ENCODE results near the gene SLC6A6. TPM values are rescaled to one million over a fixed set of nuclear protein-coding genes. Genes with fewer than 3 reads are reported as not detected.

Gene SLC6A6
- total RNA-seq, 1 experiment from 2014 or later: 72.6 TPM

GRCh38 chr3:14494279-14494972 lies 92.0 kb downstream of the SLC6A6 start:
- Histone ChIP-seq H3K27ac (ENCODE audit: insufficient read length, low read depth, low read length) (no peak overlapping the region), H2BK5ac (ENCODE audit: insufficient read length, low read length) (no peak overlapping the region), H2BK120ac (ENCODE audit: low read depth, low read length, poor library complexity, severe bottlenecking) (no peak overlapping the region), H2BK12ac (ENCODE audit: insufficient read length, low read depth, low read length) (no peak overlapping the region), H2AK5ac (ENCODE audit: insufficient read length, low read length) (no peak overlapping the region), H2AFZ (ENCODE audit: low read length) (no peak overlapping the region), H3K9ac (ENCODE audit: extremely low read depth, insufficient read length, low read length) (no peak overlapping the region), H3T11ph (ENCODE audit: low read length) (no peak overlapping the region), H3K4me2 (ENCODE audit: insufficient read depth, insufficient read length, low read length) (no peak overlapping the region), H4K91ac (ENCODE audit: insufficient read length, low read depth, low read length) (no peak overlapping the region), H3K23ac (ENCODE audit: insufficient read length, low read depth, low read length) (no peak overlapping the region), H3K23me2 (ENCODE audit: insufficient read length, low read depth, low read length, poor library complexity, severe bottlenecking) (no peaks in the 10 kb centered on the region), H4K8ac (replicated peaks; ENCODE audit: insufficient read length, low read depth, low read length) (no peak overlapping the region), H4K20me1 (ENCODE audit: control insufficient read depth, insufficient read depth, insufficient read length) (no peaks in the 10 kb centered on the region), H3K14ac (ENCODE audit: insufficient read depth, low read length) (no peak overlapping the region; the same call in 1 of the 2 replicates), H3K9me3 (ENCODE audit: control insufficient read depth, low read depth, low read length) (no peaks in the 10 kb centered on the region), H2BK20ac (ENCODE audit: low read depth, low read length, poor library complexity, severe bottlenecking) (no peak overlapping the region), H3K79me1 (ENCODE audit: insufficient read depth, low read depth, low read length, poor library complexity, severe bottlenecking) (no peaks in the 10 kb centered on the region), H3K18ac (ENCODE audit: insufficient read length, low read depth, low read length) (no peak overlapping the region), H4K5ac (ENCODE audit: insufficient read length, low read depth, low read length) (no peak overlapping the region), H3K56ac (ENCODE audit: insufficient read length, low read depth, low read length) (no peak overlapping the region), H3K79me2 (ENCODE audit: insufficient read depth, low read length) (no peaks in the 10 kb centered on the region), H3K27me3 (ENCODE audit: insufficient read depth, low read length) (no peaks in the 10 kb centered on the region), H3K4ac (ENCODE audit: low read depth, low read length) (no peak overlapping the region), H3K4me1 (ENCODE audit: insufficient read depth, low read length) (no peaks in the 10 kb centered on the region), H2BK15ac (ENCODE audit: low read depth, low read length) (no peak overlapping the region)
- Mint-ChIP-seq H3K9me3 (no peaks in the 10 kb centered on the region), H3K27me3 (ENCODE audit: low read depth) (peaks cover 18% of the 10 kb centered on the region), H3K4me1 (peaks cover 6% of the 10 kb centered on the region in 2 experiments), H3K36me3 (ENCODE audit: insufficient read depth in 1 of 3, low read depth in 3 of 3) (no peaks in the 10 kb centered on the region; a peak in 1 of 7 replicates), H3K27ac (no peak overlapping the region), H3K4me3 (no peak overlapping the region)
- TF ChIP-seq CTCF (conservative IDR thresholded peaks at IDR 0.05): no peak
- DNase-seq: no peak
- WGBS (ENCODE audit: extremely low coverage, insufficient read length, low lambda C conversion rate): no CpG with 5 or more reads among the region's 17 CpGs

All from H9 (cell line).